Peyer's patch (tissue), 4 donors: Measurements from ENCODE around the gene PLXDC1.

ENCODE experiments used
- POLR2A ChIP-seq, 2 donors: fragments of 450-650 bp; IDR thresholded peaks; one replicate each; pipeline ENCODE4 v1.5.1; 2017; ENCODE audit warnings: antibody characterized with exemption in 2 of 2, mild to moderate bottlenecking in 2 of 2, moderate library complexity in 2 of 2
- TF ChIP-seq, protein P1 (sequence below), 6 experiments: fragments of 450-650 bp in 4 of 6; fragments of 200-600 bp in 2 of 6; sonication (generic) in 1 of 6; IDR thresholded peaks; one replicate each; pipeline ENCODE4 v1.5.1; 2017 to 2019; ENCODE audit warnings: antibody characterized with exemption in 6 of 6, mild to moderate bottlenecking in 3 of 6, moderate library complexity in 1 of 6

GRCh38 chr17:39058524-39058923 is 92.9 kb downstream of the PLXDC1 start:
- TF ChIP-seq, protein P1, sequence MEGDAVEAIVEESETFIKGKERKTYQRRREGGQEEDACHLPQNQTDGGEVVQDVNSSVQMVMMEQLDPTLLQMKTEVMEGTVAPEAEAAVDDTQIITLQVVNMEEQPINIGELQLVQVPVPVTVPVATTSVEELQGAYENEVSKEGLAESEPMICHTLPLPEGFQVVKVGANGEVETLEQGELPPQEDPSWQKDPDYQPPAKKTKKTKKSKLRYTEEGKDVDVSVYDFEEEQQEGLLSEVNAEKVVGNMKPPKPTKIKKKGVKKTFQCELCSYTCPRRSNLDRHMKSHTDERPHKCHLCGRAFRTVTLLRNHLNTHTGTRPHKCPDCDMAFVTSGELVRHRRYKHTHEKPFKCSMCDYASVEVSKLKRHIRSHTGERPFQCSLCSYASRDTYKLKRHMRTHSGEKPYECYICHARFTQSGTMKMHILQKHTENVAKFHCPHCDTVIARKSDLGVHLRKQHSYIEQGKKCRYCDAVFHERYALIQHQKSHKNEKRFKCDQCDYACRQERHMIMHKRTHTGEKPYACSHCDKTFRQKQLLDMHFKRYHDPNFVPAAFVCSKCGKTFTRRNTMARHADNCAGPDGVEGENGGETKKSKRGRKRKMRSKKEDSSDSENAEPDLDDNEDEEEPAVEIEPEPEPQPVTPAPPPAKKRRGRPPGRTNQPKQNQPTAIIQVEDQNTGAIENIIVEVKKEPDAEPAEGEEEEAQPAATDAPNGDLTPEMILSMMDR (IDR thresholded peaks at IDR 0.05): no peak
- TF ChIP-seq POLR2A (IDR thresholded peaks at IDR 0.05): no peak
